ENCODE measurements around the gene SLC39A2.

Gene SLC39A2

DNA sequence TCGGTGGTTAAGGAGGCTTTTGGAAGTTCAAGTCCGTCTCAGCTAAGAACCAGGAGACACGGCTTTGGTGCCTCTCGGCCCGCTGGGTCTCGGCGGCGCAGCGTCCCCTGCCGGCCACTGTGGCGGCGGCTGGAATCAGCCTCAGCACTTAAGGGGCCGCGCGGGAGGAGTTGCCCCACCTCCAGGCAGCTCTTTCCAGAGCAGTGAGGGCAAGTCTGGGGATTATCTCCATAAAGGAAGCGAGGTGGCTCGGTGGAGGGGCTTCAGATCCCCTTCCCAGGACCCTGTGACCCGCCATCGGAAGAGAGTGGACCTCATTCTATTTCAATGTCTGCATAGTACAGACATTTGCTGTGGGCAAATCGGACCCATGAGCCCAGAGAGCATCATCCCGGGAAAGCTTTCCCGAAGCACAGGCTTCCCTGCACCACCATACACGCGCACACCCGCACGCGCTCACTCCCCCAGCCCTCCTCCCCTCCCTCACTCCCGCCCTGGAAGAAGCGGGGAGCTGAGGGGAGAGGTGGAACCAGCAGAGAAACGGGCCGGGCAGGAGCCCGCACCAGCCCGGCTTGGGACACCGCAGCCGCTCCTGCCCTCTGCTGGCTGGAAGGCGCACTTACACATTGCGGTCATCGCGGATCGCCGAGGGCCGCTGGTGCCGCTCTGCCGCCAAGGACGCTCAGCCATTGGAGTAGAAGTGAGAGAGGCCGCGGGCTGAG lies 27.9 kb upstream of the SLC39A2 start:
- ChIA-PET POLR2A (interaction anchor here (0.6 to 3.3 kb wide), 29 partner anchors 9 to 295 kb away, joined by 3 to 30 read pairs (median 4); partner anchors contain the start of genes RNASE2 and SLC39A2), CTCF (interaction anchor here (0.6 to 3.8 kb wide), 48 partner anchors 10 to 1959 kb away, joined by 3 to 49 read pairs (median 3); partner anchors contain the start of genes RNASE3, RNASE4 and SLC39A2)
- TF ChIP-seq SP1 (IDR thresholded peaks at IDR 0.05) (no peak), SUZ12 (IDR thresholded peaks at IDR 0.05) (no peak), ZNF384 (IDR thresholded peaks at IDR 0.05) (no peak), L3MBTL2 (conservative IDR thresholded peaks at IDR 0.05) (peak; percentile 62; the same call in 1 of the 2 replicates), ELF4 (IDR thresholded peaks at IDR 0.05) (no peak)
- DNase-seq (ENCODE audit: extremely low spot score), result peak; percentile 85

DNA sequence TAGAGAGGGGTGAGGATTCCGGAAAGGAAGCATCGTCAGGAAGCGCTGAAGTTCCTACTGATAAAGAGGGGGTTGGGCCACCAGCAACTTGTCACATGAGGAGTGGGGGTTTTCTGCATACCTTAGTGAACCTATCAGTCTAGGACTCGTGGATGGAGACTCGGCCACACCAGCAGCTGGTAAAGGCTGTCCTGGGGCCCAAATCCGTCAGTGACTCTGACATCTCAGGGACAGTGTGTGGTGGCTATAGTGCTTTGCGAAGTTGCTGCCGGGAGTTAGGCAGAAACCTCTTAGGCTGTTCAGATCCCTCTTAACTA lies 27.4 kb upstream of the SLC39A2 start:
- ChIA-PET POLR2A (interaction anchor here (0.6 to 3.3 kb wide), 22 partner anchors 10 to 296 kb away, joined by 3 to 30 read pairs (median 4); partner anchors contain the start of genes RNASE2 and SLC39A2), CTCF (interaction anchor here (0.6 to 3.8 kb wide), 21 partner anchors 11 to 408 kb away, joined by 3 to 49 read pairs (median 6); no protein-coding TSS in a partner anchor)
- no peak for TF ChIP-seq BHLHE40 (IDR thresholded peaks at IDR 0.05; ENCODE audit: borderline replicate concordance)
- no peak for TF ChIP-seq SUZ12 (IDR thresholded peaks at IDR 0.05)
- no peak for TF ChIP-seq NFRKB (IDR thresholded peaks at IDR 0.05)
- no peak for TF ChIP-seq L3MBTL2 (conservative IDR thresholded peaks at IDR 0.05)
- TF ChIP-seq ARNT (IDR thresholded peaks at IDR 0.05), result no peak
- no peak for TF ChIP-seq SP1 (IDR thresholded peaks at IDR 0.05)
- TF ChIP-seq FOXM1 (IDR thresholded peaks at IDR 0.05; ENCODE audit: borderline replicate concordance), result no peak
- TF ChIP-seq FOXA1 (IDR thresholded peaks at IDR 0.05), result no peak
- DNase-seq (ENCODE audit: extremely low spot score), result no peak

DNA sequence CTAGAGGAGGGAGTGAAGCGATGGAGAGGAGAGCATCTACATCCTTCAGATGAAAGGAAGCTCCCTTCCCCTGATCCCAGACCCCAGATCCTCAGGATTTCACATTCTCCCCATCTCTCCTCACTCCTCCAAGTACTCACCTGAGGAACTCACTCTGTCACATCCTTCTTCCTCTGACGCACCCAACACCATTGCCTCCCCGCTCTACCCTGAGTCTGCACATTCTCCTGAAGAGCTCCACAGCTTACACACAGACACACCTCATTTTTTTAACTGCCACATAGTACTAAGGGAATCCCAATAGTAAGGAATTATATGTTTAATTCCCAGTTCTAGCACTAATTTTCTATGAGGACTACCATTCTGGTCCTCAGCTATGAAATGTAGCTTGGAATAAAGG lies 25.6 kb upstream of the SLC39A2 start:
- POLR2A ChIA-PET, result interaction anchor here (1.4 kb wide), 1 partner anchor 15 kb away, joined by 5 read pairs; no protein-coding TSS in a partner anchor
- CTCF ChIA-PET, result interaction anchor here (1.0 to 3.8 kb wide), 2 partner anchors 95 to 114 kb away, joined by 3 to 43 read pairs; no protein-coding TSS in a partner anchor
- TF ChIP-seq TARDBP (IDR thresholded peaks at IDR 0.05) (no peak), PKNOX1 (IDR thresholded peaks at IDR 0.05) (no peak), ELF4 (IDR thresholded peaks at IDR 0.05) (no peak), NFRKB (IDR thresholded peaks at IDR 0.05) (no peak), LEF1 (IDR thresholded peaks at IDR 0.05; ENCODE audit: borderline replicate concordance) (no peak), FOXA1 (IDR thresholded peaks at IDR 0.05) (no peak), SUZ12 (IDR thresholded peaks at IDR 0.05) (no peak), SP1 (IDR thresholded peaks at IDR 0.05) (no peak), BHLHE40 (IDR thresholded peaks at IDR 0.05; ENCODE audit: borderline replicate concordance) (no peak), ARNT (IDR thresholded peaks at IDR 0.05) (no peak), ZNF384 (IDR thresholded peaks at IDR 0.05) (no peak), FOXM1 (IDR thresholded peaks at IDR 0.05; ENCODE audit: borderline replicate concordance) (no peak), HDGF (IDR thresholded peaks at IDR 0.05; ENCODE audit: borderline replicate concordance) (no peak), FOXK2 (IDR thresholded peaks at IDR 0.05) (no peak), CTBP1 (IDR thresholded peaks at IDR 0.05; ENCODE audit: borderline replicate concordance) (no peak), L3MBTL2 (conservative IDR thresholded peaks at IDR 0.05) (no peak)
- DNase-seq (ENCODE audit: extremely low spot score), result no peak

DNA sequence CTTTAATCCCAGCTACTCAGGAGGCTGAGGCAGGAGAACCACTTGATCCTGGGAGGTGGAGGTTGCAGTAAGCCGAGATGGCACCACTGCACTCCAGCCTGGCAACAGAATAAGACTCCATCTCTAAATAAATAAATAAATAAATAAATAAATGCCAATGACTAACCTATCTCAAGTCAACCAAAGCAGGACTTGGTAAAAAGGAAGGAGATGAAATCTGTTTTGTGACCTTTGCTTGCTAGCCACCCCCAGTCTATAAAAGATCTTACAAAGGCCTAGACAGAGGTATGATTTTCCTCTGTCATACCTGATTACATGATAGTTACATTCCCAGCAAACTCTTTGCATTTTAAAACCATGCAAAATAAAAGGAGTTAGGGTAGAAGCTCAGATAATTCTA lies 22.8 kb upstream of the SLC39A2 start:
- POLR2A ChIA-PET, result no interaction called here
- no peak for DNase-seq (ENCODE audit: extremely low spot score)
- CTCF ChIA-PET, result no interaction called here

DNA sequence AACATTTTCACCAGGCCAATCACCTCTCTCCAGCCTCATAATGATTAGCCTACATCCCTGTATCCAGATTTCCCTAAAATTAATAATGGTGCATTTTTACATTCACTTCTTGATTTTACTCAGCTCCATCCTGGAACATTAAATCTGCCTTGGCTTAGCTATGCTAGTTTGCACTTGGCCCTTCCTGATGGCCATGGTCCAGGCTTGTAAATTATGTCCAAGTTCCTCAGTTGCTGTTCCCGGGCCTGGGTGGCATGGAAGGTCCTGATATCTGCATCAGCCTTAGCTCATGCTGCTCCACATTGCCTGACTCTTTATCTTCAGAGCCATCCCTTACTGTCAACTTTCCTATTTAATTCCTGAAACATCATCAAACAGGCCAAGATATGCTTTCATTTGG lies 20.4 kb upstream of the SLC39A2 start:
- no peak for DNase-seq (ENCODE audit: extremely low spot score)
- TF ChIP-seq ARNT (IDR thresholded peaks at IDR 0.05), result no peak
- TF ChIP-seq FOXM1 (IDR thresholded peaks at IDR 0.05; ENCODE audit: borderline replicate concordance), result no peak
- TF ChIP-seq FOXA1 (IDR thresholded peaks at IDR 0.05), result no peak
- no peak for TF ChIP-seq LEF1 (IDR thresholded peaks at IDR 0.05; ENCODE audit: borderline replicate concordance)
- TF ChIP-seq NFRKB (IDR thresholded peaks at IDR 0.05), result no peak
- TF ChIP-seq CTBP1 (IDR thresholded peaks at IDR 0.05; ENCODE audit: borderline replicate concordance), result no peak
- TF ChIP-seq SUZ12 (IDR thresholded peaks at IDR 0.05), result no peak
- TF ChIP-seq ZNF384 (IDR thresholded peaks at IDR 0.05), result no peak
- no peak for TF ChIP-seq PKNOX1 (IDR thresholded peaks at IDR 0.05)
- no peak for TF ChIP-seq SP1 (IDR thresholded peaks at IDR 0.05)
- no peak for TF ChIP-seq FOXK2 (IDR thresholded peaks at IDR 0.05)
- TF ChIP-seq ELF4 (IDR thresholded peaks at IDR 0.05), result no peak
- ChIA-PET POLR2A (no interaction called here), CTCF (no interaction called here)

More for the DNA sequence above, 22.8 kb upstream of the SLC39A2 start:
- TF ChIP-seq ZNF384 (IDR thresholded peaks at IDR 0.05) (no peak), L3MBTL2 (conservative IDR thresholded peaks at IDR 0.05) (no peak), HDGF (IDR thresholded peaks at IDR 0.05; ENCODE audit: borderline replicate concordance) (no peak), FOXM1 (IDR thresholded peaks at IDR 0.05; ENCODE audit: borderline replicate concordance) (no peak), FOXA1 (IDR thresholded peaks at IDR 0.05) (no peak), NFRKB (IDR thresholded peaks at IDR 0.05) (no peak), CTBP1 (IDR thresholded peaks at IDR 0.05; ENCODE audit: borderline replicate concordance) (no peak), SUZ12 (IDR thresholded peaks at IDR 0.05) (no peak), LEF1 (IDR thresholded peaks at IDR 0.05; ENCODE audit: borderline replicate concordance) (no peak), FOXK2 (IDR thresholded peaks at IDR 0.05) (no peak), BHLHE40 (IDR thresholded peaks at IDR 0.05; ENCODE audit: borderline replicate concordance) (no peak)

DNA sequence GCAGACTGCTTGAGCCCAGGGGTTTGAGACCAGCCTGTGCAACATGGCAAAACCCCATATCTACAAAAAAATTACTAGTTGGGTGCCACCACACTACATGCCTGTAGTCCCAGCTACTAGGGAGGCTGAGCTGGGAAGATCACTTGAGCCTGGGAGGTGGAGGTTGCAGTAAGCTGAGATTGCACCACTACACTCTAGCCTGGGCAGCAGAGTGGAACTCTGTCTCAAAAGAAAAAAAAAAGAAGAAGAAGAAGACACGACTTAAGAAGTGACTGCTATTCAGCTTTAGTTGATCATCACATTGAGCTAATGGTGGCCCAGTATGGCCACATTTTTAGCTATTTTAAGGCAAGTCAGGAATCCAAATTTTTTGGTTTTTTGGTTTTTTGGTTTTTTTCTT lies 18.2 kb upstream of the SLC39A2 start:
- ChIA-PET POLR2A (interaction anchor here (4.0 kb wide), 1 partner anchor 10 kb away, joined by 21 read pairs; no protein-coding TSS in a partner anchor), CTCF (interaction anchor here (0.5 kb wide), 1 partner anchor 24 kb away, joined by 4 read pairs; no protein-coding TSS in a partner anchor)
- TF ChIP-seq SUZ12 (IDR thresholded peaks at IDR 0.05) (no peak), ELF4 (IDR thresholded peaks at IDR 0.05) (no peak), PKNOX1 (IDR thresholded peaks at IDR 0.05) (no peak), FOXM1 (IDR thresholded peaks at IDR 0.05; ENCODE audit: borderline replicate concordance) (no peak)
- DNase-seq (ENCODE audit: extremely low spot score), result no peak
